GM18873 (cell line): Measurements from ENCODE around the gene GRAMD1C.

ENCODE experiments used
- ATAC-seq: cut with Tn5 transposase; IDR thresholded peaks from one replicate; pipeline ENCODE4 v1.9.1; 2021; ENCODE audit warnings: mild to moderate bottlenecking, moderate library complexity, moderate number of reproducible peaks; ENCODE audit not compliant: unreplicated experiment, low FRiP score

Gene GRAMD1C

DNA sequence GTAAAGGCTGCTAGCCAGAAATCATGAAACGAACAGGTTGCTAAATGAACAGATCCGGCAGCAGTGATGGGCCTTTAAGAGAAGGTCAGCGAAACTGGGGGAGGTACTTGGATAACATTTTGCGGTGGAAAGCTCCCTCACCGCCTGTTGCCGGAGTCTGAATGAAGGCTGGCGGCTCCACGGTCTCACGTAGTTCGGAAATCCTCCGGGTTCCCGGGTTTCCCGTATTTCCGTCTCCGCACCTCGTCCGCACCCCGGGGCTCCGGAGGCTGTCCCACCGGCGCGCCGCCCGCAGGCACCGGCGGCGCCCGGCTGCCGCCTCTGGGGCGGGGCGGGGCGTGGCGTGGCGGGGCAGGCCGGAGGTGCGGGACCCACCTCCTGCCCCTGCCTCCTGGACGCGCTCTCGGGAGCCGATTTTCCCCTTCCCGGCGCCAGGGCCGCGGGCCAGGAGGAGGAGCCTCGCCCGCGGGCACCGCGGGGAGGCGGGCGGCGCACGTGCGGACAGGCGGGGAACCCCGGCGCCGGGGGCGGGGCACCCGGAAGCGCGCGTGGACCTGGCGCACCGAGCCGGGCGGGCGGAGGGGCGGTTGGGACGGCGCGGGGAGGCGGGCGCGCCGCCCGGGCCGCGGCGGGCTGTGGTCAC lies 108.9 kb downstream of the GRAMD1C start, which contains the start of gene ZDHHC23:
Gene ZDHHC23 (plus strand): TSS at position 642 of the 643 bp plus-strand sequence. CDS start 790 bp downstream, outside the sequence.
- peak; percentile 51 for ATAC-seq

DNA sequence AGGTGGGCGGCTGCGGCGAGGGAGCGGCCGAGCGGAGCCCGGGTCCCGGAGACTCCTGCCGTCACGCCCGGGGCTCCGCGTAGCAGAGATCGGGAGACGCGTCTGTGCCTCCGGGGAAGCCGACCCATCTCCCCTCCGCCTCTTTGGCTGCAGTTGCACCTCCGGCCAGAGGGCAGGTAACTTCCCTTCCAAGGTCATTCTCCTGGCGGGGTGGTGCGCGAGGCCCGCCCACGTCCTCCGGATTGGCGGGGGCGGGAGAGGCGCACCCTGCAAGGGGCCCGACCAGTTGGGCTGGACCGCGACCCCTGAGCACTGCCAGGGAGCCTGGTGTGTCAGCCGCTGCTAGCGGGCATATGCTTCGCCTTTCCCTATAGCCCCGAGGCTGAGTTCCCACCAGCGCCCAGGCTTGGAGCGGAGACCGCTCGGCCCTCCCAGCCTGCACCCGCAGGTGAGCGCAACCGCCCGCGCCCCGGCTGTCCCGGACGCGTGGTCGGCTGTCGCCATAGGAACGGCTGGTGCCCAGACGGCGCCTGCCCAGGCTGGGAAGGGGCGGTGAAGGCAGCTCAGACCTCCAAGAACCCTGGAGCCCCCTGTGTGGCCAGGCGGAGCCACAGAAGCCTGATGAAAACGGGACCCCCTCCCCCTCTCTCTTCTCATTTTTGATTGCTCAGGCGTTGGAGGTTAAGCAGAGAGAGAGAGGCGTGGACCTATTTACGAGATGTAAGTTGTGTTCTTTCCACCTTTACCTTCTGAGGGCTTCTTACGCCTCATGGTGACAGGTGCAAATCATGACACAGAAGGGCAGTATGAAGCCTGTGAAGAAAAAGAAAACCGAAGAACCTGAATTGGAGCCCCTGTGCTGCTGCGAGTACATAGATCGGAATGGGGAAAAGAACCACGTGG lies 109.7 kb downstream of the GRAMD1C start:
- ATAC-seq, result peak; percentile 39

DNA sequence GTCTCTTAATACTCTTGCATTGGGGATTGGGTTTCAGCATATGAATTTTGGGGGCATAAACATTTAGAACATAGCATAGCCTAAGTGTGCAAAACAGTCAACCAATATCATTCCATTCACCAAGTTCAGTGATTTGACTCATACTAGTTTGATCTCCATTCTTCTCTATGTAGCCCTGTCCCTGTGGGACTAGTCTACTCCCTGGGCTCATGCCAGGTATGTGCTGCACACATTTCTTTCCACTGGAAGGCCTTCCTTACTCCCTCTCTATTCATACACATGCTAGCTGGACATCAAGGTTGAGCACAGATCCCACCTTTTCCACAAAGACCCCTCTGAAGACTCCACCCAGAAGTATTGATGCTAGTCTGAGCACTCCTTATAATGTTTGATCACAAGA lies 114.3 kb downstream of the GRAMD1C start:
- ATAC-seq, result no peak

DNA sequence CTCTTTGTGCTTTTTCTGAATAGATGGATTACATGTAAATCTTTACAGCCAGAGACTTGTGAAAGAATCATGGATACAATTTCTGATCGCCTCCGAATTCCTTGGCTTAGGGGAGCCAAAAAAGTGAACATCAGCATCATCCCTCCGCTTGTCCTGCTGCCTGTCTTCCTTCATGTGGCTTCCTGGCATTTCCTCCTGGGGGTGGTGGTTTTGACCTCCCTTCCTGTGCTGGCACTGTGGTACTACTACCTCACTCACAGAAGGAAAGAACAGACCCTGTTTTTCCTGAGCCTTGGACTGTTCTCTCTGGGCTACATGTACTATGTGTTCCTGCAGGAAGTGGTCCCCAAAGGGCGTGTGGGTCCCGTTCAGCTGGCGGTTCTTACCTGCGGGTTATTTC lies 115.1 kb downstream of the GRAMD1C start:
- no peak for ATAC-seq

DNA sequence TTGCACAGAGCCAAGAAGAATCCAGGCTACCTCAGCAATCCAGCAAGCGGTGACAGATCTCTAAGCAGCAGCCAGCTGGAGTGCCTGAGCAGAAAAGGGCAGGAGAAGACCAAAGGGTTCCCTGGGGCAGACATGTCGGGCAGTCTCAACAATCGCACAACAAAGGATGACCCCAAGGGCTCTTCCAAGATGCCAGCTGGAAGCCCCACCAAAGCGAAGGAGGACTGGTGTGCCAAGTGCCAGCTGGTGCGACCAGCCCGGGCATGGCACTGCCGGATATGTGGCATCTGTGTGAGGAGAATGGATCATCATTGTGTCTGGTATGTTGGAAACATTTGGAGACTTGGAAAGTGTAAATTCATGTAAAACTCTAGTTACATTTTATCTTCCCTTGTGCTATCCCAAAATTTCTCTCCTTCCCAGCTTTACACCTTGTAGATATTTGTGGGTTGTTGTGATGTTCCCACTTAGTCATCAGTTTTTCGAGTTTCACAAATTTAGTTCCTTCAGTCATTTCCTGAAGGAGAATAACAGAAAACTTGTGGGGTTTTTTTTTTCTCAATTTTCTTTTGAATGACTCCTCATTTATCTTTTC lies 115.6 kb downstream of the GRAMD1C start:
- no peak for ATAC-seq

DNA sequence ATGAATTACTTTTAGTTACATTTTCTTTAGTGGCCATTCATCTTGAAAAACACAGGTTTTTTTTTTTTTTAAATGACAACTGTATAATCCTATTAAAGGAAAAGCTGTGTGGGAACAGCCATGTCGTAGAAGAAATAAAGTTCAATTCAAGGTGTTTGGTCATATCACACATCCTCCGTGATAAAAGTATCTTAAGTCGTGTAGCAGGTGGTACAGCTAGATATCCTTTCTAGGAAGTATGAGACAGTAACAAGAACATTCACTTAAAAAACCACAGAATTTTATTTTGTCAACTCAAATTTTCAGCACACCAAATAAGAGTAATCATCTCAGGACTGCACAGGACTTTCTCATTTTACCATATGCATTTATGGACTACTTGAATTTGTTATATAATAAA lies 125.3 kb downstream of the GRAMD1C start:
- ATAC-seq, result no peak

DNA sequence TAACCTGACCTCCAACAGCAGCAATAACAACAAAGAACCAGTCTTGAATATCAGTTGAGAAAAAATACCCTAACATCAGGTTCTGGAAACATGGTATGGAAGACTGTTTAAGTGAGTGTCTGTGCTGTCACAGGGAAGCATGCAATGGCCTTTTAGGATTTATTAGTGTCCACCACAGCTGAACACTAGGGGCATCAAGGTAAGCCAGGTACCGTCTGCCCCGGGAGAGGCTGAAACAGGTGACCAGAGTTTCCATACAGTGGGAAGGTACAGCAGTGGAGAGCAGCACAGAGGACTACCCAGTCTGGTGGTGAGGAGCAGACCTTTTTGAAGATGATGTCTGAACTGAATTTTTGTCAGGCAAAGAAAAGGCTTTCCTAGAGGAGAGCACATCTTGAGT lies 127.6 kb downstream of the GRAMD1C start:
- ATAC-seq, result no peak

DNA sequence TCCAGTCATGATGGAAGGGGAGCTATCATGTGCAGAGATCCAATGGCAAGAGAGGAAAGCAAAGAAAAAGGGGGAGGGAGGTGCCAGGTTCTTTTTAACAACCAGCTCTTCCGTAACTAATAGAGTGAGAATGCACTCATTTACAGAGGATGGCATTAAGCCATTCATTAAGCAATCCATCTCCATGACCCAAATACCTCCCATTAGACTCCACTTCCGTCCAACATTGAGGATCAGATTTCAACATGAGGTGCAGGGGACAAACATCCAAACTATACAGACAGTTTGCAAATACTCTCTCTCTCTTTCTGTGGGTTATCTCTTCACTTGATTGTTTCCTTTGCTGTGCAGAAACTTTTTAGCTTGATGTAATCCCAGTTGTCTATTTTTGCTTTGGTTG lies 130.4 kb downstream of the GRAMD1C start:
- ATAC-seq, result no peak

DNA sequence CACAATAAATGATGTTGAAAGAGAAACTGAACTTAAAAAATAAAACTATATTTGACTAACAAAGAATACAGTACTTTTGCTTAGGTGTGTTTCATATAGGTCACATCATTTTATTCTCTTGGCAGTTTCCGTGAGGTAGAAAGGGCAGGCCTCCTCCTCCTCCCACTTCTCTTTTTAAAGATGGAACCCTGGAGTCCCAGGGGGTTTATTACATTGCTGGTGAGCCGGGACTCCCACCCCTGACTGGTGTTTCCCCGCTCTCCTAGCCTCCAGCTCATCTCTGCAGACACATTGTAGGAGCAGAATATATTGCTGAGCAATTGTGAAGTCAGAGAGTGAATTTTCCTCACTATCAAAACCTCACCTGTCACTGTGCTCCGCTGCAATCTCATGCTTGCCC lies 139.2 kb downstream of the GRAMD1C start:
- ATAC-seq, result no peak

DNA sequence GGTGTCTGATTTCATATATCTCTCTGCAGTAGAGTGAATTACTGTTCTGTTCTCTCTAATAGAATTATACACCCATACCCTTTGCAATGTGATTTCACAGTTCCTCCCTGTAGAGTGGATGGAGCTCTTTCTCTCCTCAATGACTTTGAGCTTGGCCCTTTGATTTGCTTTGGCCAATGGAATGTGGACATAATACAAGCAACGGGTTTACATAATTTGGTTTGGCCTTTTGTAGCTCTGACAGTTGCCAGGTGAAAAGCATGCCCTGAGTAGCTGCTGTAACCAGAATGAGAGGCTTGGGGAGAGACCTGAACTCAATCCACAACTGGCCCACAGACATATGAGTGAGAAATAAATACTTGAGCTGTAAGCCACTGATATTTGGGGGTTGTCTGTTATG lies 141.3 kb downstream of the GRAMD1C start:
- no peak for ATAC-seq

DNA sequence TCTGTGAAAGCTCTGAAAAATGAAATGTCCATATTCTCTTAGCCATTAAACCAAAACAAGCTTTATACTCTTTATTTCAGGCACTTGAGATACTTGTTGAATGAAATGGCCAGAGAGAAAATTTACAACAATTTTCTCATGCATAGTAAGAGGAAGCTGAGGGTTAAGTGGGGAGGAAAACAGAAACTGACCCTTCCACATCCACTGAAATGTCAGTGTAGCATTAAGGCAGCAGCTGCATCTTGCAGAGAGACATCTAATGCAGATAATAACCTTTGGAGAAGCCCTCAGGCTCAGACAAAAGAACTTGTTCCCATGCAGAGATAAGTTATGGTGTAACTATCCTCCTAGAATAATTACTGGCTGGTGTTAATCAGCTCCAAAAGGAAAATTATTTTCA lies 143.2 kb downstream of the GRAMD1C start:
- ATAC-seq, result no peak

DNA sequence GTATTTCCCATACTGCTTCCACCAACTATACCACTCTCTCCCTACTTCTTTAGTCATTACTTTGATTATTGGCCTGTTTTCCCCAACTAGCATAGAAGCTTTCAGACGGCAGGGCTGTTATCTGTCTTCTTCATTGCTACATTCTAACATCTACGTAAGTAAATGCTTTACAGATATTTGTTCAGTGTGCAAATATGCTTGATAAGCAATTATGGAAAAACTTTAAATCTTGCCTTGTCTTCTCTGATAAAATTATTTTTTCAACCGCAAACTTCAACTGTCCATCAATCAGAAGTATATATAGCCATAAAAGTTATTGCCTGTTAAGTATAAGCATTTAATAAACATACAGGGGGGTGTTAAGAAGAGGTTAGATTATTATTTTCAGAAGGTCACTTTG lies 145.0 kb downstream of the GRAMD1C start:
- no peak for ATAC-seq

DNA sequence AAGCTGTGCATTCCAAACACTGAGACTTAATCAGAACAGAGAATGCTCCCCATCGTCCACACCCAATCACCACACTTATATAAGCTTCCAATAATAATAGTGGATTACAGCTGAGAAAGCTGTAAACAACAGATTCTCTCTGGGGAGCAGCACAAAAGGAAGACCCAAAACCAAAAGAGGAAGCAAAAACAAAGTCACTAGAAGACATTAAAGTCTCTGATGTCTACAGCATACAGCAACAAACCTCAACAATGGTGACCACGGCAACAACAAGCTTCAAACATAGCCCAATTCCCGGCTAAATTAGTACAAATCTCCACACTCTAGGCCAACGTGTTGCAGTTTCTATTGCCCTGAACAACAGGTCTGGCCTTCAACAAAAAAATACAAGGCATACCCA lies 147.0 kb downstream of the GRAMD1C start:
- no peak for ATAC-seq
